HUES48 (cell line): Measurements from ENCODE around the gene DGKQ.

Experiments used
- H3K27ac ChIP-seq: one replicate; pipeline ENCODE4 v1.7.0; 2013; ENCODE audit warnings: low read depth, low read length, inconsistent platforms
- H3K27me3 ChIP-seq: 2 replicates; pipeline ENCODE4 v1.6.1; 2013; ENCODE audit warnings: mild to moderate bottlenecking, low read length; ENCODE audit not compliant: control insufficient read depth, insufficient read depth
- H3K36me3 ChIP-seq: 2 replicates; pipeline ENCODE4 v1.6.1; 2013; ENCODE audit warnings: low read length; ENCODE audit not compliant: control insufficient read depth, insufficient read depth
- H3K4me1 ChIP-seq: 2 replicates; pipeline ENCODE4 v1.6.1; 2013; ENCODE audit warnings: mild to moderate bottlenecking, low read length; ENCODE audit not compliant: control insufficient read depth, insufficient read depth
- H3K4me3 ChIP-seq: 2 replicates; pipeline ENCODE4 v1.5.1; 2013; ENCODE audit warnings: mild to moderate bottlenecking, low read depth, low read length
- H3K9ac ChIP-seq: 2 replicates; pipeline ENCODE4 v1.6.1; 2013; ENCODE audit warnings: mild to moderate bottlenecking, low read depth, low read length, moderate library complexity
- H3K9me3 ChIP-seq: 2 replicates; pipeline ENCODE4 v1.6.1; 2013; ENCODE audit warnings: low read length; ENCODE audit not compliant: control insufficient read depth, insufficient read depth

Gene DGKQ

DNA sequence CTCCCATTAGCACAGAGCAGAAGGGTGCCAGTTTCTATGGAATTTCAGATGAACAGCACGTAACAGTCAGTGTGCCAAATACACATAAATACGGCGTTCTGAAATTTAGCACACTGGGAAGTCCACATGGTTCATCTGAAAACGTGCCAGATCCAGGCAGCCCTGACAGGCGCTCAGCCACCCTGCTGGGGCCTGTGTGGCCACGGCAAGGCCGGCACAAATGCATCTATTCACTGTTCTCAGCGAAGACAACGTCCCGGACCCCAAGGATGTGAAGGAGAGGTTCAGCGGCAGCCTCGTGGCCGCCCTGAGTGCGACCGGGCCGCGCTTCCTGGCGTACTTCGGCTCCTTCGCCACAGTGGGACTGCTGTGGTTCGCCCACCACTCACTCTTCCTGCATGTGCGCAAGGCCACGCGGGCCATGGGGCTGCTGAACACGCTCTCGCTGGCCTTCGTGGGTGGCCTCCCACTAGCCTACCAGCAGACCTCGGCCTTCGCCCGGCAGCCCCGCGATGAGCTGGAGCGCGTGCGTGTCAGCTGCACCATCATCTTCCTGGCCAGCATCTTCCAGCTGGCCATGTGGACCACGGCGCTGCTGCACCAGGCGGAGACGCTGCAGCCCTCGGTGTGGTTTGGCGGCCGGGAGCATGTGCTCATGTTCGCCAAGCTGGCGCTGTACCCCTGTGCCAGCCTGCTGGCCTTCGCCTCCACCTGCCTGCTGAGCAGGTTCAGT is 15.6 kb downstream of the DGKQ start:
- Histone ChIP-seq H3K9ac (no peak overlapping the region), H3K4me1 (no peaks in the 10 kb centered on the region), H3K36me3 (peaks cover 3% of the 10 kb centered on the region; the same call in 1 of the 2 replicates), H3K4me3 (no peak overlapping the region), H3K9me3 (no peaks in the 10 kb centered on the region), H3K27me3 (no peaks in the 10 kb centered on the region), H3K27ac (no peak overlapping the region)

DNA sequence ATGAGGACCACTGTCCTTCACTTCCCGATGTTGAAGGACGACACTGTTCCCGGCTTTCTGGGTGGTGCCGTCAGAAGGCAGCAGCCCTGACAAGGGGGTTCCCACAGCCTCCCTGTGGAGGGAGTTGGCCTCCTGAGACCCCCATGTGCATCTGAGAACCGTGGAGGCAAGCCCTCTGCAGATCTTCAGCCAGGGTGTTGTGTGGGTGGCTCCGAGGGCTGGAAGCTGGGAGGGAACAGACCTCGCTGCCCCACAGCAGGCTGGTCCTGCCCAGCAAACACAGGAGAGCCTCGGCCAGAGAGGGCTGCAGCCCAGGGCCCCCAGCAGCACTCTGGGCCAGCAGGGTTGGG is 16.2 kb downstream of the DGKQ start:
- Histone ChIP-seq H3K4me1 (no peaks in the 10 kb centered on the region), H3K27me3 (no peaks in the 10 kb centered on the region), H3K27ac (no peak overlapping the region), H3K9me3 (no peaks in the 10 kb centered on the region), H3K36me3 (peaks cover 3% of the 10 kb centered on the region; the same call in 1 of the 2 replicates), H3K4me3 (no peak overlapping the region), H3K9ac (no peak overlapping the region)

DNA sequence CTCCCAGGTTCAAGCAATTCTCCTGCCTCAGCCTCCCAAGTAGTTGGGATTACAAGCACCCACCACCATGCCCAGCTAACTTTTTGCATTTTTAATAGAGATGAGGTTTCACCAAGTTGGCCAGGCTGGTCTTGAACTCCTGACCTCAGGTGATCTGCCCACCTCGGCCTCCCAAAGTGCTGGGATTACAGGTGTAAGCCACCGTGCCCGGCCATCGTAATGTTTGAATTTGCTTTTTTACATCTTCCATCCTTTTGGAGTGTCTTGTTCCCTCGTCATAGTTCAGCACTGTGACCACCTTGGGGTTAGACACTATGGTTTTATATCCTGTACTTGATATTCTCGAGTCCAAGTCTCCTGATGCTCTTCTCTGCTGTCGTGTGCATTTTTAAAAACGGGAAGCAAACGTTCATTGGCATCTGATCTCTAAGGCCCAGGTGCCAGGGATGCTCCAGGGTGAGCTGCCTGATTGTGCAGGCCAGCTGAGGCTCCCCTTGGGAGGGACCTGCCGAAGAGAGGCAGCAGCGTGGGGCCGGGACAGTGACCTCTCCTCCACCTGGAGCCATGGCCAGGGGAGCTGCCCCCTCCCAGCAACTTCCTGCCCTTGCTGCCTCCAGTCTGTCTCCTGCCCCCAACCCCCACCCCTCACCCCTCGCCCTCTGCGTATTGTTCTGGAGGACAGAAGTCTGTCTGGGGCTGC is 16.7 kb downstream of the DGKQ start:
- Histone ChIP-seq H3K4me1 (no peaks in the 10 kb centered on the region), H3K4me3 (no peak overlapping the region), H3K9ac (no peak overlapping the region), H3K27ac (no peak overlapping the region), H3K9me3 (no peaks in the 10 kb centered on the region), H3K36me3 (peaks cover 3% of the 10 kb centered on the region; the same call in 1 of the 2 replicates), H3K27me3 (no peaks in the 10 kb centered on the region)

DNA sequence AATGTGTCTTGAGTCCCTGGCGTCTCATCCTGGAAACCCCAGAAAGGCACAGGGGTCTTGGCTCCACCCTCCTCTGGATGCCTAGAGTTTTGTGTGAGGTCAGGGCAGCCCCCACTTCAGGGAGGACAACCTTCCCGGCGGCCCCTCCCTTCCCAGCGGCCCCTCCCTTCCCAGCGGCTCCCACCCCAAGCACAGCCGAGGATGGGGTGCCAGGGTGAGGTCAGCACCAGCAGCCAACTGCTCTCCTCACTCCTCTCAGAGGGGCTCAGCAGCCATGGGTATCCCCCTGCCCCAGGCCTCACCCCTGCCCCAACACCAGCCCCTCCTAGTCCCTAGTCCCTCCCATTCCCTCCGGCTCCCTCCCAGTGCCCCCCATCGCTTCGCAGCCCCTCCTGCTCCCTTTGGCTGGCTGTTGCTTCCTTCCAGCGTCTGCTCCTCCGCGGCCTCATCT is 17.4 kb downstream of the DGKQ start:
- no peak overlapping the region for H3K9ac ChIP-seq
- H3K4me3 ChIP-seq, result no peak overlapping the region
- peaks cover 3% of the 10 kb centered on the region; the same call in 1 of the 2 replicates for H3K36me3 ChIP-seq
- no peak overlapping the region for H3K27ac ChIP-seq
- no peaks in the 10 kb centered on the region for H3K9me3 ChIP-seq
- no peaks in the 10 kb centered on the region for H3K27me3 ChIP-seq
- no peaks in the 10 kb centered on the region for H3K4me1 ChIP-seq

DNA sequence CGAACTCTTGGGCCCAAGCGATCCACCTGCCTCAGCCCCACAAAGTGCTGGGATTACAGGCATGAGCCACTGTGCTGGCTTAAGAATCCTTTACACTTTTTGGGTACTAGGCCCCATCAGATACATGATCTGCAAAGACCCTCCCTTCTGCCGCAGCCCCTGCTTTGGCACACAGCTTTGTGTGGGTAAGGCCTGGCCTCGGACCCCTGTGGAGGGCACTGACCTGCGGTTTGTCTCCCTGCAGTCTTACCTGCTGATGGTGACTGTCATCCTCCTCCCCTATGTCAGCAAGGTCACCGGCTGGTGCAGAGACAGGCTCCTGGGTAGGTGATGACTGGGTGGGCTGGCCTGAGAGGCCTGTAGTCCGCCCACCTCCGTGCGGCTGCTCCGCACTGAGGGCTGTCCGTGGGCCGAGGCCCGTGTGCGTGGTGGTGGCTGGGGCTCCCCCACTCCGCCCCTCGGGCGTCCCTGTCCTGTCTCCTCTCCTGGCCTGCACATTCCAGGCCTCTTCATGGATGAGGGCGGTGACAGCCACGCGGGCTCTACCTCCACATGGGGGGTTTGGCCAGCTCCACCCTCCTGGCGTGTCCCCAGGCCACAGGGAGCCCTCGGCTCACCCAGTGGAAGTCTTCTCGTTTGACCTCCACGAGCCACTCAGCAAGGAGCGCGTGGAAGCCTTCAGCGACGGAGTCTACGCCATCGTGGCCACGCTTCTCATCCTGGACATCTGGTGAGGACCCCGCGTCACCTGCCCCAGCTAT is 18.0 kb downstream of the DGKQ start:
- no peaks in the 10 kb centered on the region for H3K27me3 ChIP-seq
- H3K36me3 ChIP-seq, result peaks cover 3% of the 10 kb centered on the region; the same call in 1 of the 2 replicates
- no peaks in the 10 kb centered on the region for H3K9me3 ChIP-seq
- no peak overlapping the region for H3K27ac ChIP-seq
- H3K4me1 ChIP-seq, result no peaks in the 10 kb centered on the region
- no peak overlapping the region for H3K9ac ChIP-seq
- H3K4me3 ChIP-seq, result no peak overlapping the region

DNA sequence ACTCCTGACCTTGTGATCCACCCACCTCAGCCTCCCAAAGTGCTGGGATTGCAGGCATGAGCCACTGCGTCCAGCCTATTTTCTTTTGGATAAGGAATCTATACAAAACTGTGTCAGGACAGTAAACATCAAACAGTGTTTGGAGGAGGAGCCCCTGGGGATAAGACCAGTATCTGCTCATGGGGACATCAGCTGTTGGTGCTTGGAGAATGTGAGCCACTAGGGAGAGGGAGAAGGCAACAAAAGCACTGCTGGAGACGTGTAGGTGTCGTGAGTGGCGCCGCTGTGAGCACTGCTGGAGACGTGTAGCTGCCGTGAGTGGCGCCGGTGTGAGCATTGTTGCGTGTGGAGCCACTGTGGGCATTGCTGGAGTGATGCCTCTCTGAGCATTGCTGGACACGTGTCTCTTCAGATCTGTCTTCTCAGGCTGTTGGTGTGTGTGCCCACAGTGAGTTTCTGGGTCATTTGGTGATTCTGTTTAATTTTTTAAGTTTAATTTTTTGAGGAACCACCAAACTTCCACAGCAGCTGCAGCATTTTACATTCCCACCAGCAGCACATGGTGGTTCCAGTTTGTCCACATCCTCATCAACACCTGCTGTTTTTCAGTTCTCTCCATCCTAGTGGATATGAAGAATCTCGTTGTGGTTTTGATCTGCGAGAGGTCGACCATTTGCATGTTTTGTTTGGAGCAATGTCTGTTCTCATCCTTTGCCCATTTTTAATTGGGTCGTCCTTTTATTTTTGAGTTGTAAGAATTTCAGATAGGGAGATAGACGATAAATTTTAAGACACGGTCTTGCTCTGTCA is 19.0 kb downstream of the DGKQ start:
- Histone ChIP-seq H3K9ac (no peak overlapping the region), H3K27me3 (no peaks in the 10 kb centered on the region), H3K27ac (no peak overlapping the region), H3K4me3 (no peak overlapping the region), H3K36me3 (no peaks in the 10 kb centered on the region), H3K4me1 (no peaks in the 10 kb centered on the region), H3K9me3 (no peaks in the 10 kb centered on the region)

DNA sequence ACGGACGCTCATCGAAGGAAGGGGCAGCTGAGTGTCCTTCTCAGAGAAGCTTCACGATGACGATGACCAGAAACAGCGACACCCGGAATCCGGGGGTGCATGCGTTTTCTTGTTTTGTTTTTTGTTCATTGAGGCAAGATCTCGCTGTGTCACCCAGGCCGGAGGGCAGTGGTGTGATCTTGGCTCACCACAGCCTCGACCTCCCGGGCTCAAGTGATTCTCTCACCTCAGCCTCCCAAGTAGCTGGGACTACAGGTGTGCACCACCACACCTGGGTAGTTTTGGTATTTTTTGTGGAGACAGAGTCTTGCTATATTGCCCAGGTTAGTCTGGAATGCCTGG is 19.8 kb downstream of the DGKQ start:
- no peaks in the 10 kb centered on the region for H3K36me3 ChIP-seq
- no peaks in the 10 kb centered on the region for H3K4me1 ChIP-seq
- no peaks in the 10 kb centered on the region for H3K27me3 ChIP-seq
- H3K9me3 ChIP-seq, result no peaks in the 10 kb centered on the region
- H3K4me3 ChIP-seq, result no peak overlapping the region
- no peak overlapping the region for H3K27ac ChIP-seq
- H3K9ac ChIP-seq, result no peak overlapping the region

DNA sequence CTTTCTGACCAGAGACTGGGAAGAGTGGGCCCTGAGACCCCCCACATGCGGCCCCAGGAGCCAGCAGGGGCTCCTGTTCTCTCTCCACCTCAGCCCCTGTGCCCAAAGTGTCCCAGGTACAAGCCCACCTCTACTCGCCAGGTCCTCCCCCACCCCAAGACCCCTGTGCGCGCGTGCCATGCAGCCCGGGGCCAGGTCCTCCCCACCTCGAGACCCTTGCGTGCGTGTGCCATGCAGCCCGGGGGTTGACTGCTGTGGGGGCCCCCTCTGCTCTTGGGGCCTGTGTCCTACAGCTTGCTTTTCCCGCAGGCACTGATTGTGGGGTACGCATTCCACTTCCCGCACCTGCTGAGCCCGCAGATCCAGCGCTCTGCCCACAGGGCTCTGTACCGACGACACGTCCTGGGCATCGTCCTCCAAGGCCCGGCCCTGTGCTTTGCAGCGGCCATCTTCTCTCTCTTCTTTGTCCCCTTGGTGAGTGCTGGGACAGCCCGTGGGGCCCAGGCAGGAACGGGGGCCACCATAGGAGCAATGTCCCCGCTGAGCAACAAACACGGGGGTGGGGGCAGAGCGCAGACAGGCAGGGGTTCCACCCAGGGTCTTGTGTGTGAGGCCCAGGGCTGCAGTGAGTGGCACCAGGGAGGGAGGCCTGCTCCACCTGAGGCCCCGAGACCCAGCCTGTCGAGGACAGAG is 20.3 kb downstream of the DGKQ start:
- no peaks in the 10 kb centered on the region for H3K4me1 ChIP-seq
- H3K27me3 ChIP-seq, result no peaks in the 10 kb centered on the region

DNA sequence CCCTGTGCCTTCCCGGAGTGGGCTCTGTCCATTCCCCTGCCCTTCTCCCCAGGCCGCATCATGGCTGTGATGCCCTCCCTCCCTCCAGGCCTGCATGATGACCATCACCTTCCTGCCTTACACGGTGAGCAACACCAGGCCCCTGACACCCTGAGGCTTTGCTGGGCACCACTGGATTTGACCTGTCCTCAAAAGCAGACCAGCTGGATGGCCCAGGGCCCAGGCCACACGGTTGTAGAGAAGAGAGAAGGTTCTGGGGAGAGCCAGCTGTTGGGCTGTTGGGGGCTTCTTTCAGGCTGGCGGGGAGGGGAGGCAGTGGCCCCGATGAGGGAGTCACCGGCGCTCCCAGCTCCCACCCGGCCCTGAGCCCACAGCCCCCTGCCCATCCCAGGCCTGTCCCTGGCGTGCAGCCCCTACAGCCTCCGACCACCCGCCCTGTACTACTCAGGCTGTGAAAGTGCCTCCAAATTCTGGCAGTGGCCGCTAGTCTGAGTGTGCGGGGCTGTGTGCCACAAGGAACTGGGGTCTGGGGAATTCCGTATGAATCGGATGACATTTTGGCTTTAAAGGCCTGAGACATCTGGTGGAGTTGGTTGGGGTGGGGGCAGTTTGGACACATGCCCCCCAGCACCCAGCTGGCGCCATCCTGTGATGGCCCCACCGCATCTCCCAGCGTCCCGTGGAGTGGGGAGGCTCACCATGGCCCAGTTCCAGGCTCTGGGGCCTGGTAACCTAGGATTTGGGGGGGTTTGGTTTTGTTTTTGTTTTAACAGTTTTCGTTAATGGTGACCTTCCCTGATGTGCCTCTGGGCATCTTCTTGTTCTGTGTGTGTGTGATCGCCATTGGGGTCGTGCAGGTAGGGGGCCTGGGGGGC is 21.5 kb downstream of the DGKQ start:
- Histone ChIP-seq H3K27me3 (no peaks in the 10 kb centered on the region), H3K9me3 (no peaks in the 10 kb centered on the region), H3K36me3 (no peaks in the 10 kb centered on the region), H3K9ac (no peak overlapping the region), H3K4me3 (no peak overlapping the region), H3K27ac (no peak overlapping the region), H3K4me1 (no peaks in the 10 kb centered on the region)

More for the DNA sequence above, 20.3 kb downstream of the DGKQ start:
- H3K9me3 ChIP-seq, result no peaks in the 10 kb centered on the region
- no peak overlapping the region for H3K27ac ChIP-seq
- H3K4me3 ChIP-seq, result no peak overlapping the region
- no peak overlapping the region for H3K9ac ChIP-seq
- H3K36me3 ChIP-seq, result no peaks in the 10 kb centered on the region
